NCI-H82 treated with DMSO at 0.1 percent for 48 hours (cell line): Measurements from ENCODE around the gene GTPBP6.
"Not testable (repeated sequence)": the region's sequence is repeated elsewhere in the genome, so short reads cannot be mapped to it uniquely, and the experiment has no call there.

Experiments
- DNase-seq: peaks from one replicate; lab custom pipeline; 2025; ENCODE audit not compliant: unreplicated experiment; lab: John Stamatoyannopoulos, UW

Gene GTPBP6

GRCh38 chrX:317424-318067 is 1.1 kb downstream of the GTPBP6 start:
- no peak for DNase-seq

- no peak for DNase-seq
These were observed 2.0 kb downstream of the GTPBP6 start for GRCh38 chrX:316351-317325.

- no peak for DNase-seq
These were observed 3.6 kb downstream of the GTPBP6 start for GRCh38 chrX:314781-315595.

- no peak for DNase-seq
These were observed 4.5 kb downstream of the GTPBP6 start for GRCh38 chrX:314049-314448.

- DNase-seq: no peak
These were observed 5.0 kb downstream of the GTPBP6 start for GRCh38 chrX:313546-313945.

GRCh38 chrX:312621-313331 is 5.8 kb downstream of the GTPBP6 start:
- no peak for DNase-seq

GRCh38 chrX:311156-312129 is 7.2 kb downstream of the GTPBP6 start:
- DNase-seq: no peak

- DNase-seq: no peak
These were observed 7.9 kb downstream of the GTPBP6 start for GRCh38 chrX:310621-311155.

- DNase-seq: no peak
These were observed 9.6 kb downstream of the GTPBP6 start for GRCh38 chrX:308821-309520.

GRCh38 chrX:307261-308111 is 11.1 kb downstream of the GTPBP6 start:
- DNase-seq: no peak

GRCh38 chrX:306614-307251 is 11.9 kb downstream of the GTPBP6 start:
- not testable (repeated sequence) for DNase-seq

GRCh38 chrX:305781-306613 is 12.6 kb downstream of the GTPBP6 start:
- DNase-seq: not testable (repeated sequence)

- no peak for DNase-seq
These were observed 15.6 kb downstream of the GTPBP6 start for GRCh38 chrX:302975-303374.

GRCh38 chrX:300334-300733 is 18.3 kb downstream of the GTPBP6 start:
- no peak for DNase-seq

- DNase-seq: no peak
These were observed 19.6 kb downstream of the GTPBP6 start for GRCh38 chrX:298993-299392.

GRCh38 chrX:295136-295535 is 23.5 kb downstream of the GTPBP6 start:
- no peak for DNase-seq
